ENCODE measurements around the gene TOR3A.

- TF ChIP-seq CTCF (IDR thresholded peaks at IDR 0.05; ENCODE audit: low read depth, low read length, poor library complexity, severe bottlenecking), result no peak
- TF ChIP-seq EZH2phosphoT487 (IDR thresholded peaks at IDR 0.05; ENCODE audit: borderline replicate concordance, low read length), result no peak
These were observed 44.6 kb downstream of the TOR3A start for GRCh38 chr1:179126338-179127060.

Measured in DOHH2 (cell line).